ENCODE measurements around the gene PERCC1. TPM values are rescaled to one million over a fixed set of nuclear protein-coding genes. Genes with fewer than 3 reads are reported as not detected.

The PERCC1 gene
- total RNA-seq, 4 donors from 2014 or later = 0.67 to 1.7 (median 1.6) TPM; not detected in 1

- 94 to 96% methylated on average over 9 to 10 of the region's 13 CpGs for WGBS, 2 donors
- Histone ChIP-seq H3K36me3 (peaks cover 35 to 41% of the 10 kb centered on the region in 2 donors), H3K27ac (no peak overlapping the region), H3K9me3 (no peaks in the 10 kb centered on the region), H3K4me1 (no peaks in the 10 kb centered on the region), H3K27me3 (no peaks in the 10 kb centered on the region), H3K4me3 (replicated peaks in 1 of 3) (no peak overlapping the region)
- TF ChIP-seq CTCF (IDR thresholded peaks at IDR 0.05) (no peak), POLR2A (IDR thresholded peaks at IDR 0.05) (no peak)
- DNase-seq = no peak
- intact Hi-C loops (cut with DNase I) = no loop called here
These were observed 29.1 kb upstream of the PERCC1 start for GRCh38 chr16:1401758-1402154.

- DNase-seq = no peak
- intact Hi-C loops (cut with DNase I) = no loop called here
- WGBS, 2 donors = 82 to 91% methylated on average over 5 to 22 of the region's 22 CpGs
These were observed 27.8 kb upstream of the PERCC1 start for GRCh38 chr16:1403036-1403435.

DNA sequence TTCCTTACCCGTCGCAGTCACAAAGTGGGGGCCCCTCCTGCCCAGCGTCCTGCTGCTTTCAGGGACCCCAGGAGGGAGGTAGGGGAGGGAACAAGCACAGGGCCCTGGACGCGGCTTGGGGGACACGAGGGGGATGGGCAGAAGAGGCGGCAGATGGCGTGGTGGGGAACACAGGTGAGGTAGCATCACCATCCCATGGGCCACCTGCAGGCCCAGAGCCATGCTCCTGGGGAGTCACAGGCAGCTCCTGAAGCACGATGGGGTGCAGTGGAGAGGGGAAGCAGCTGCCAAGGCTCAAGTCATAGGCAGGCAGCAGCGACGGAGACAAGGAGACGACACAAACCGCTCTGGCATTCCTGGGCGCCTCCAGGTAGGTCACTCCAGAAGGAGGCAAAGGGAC, 27.1 kb upstream of the PERCC1 start:
- Histone ChIP-seq H3K27ac (no peak overlapping the region), H3K9me3 (no peaks in the 10 kb centered on the region), H3K36me3 (peaks cover 31 to 35% of the 10 kb centered on the region in 2 donors), H3K4me3 (replicated peaks in 1 of 3) (no peak overlapping the region), H3K4me1 (peaks cover 9 to 12% of the 10 kb centered on the region in 2 donors), H3K27me3 (no peaks in the 10 kb centered on the region)
- TF ChIP-seq CTCF (IDR thresholded peaks at IDR 0.05) = no peak
- TF ChIP-seq POLR2A (IDR thresholded peaks at IDR 0.05) = no peak
- 93 to 97% methylated on average over 14 of the region's 14 CpGs for WGBS, 2 donors
- DNase-seq = no peak
- intact Hi-C loops (cut with DNase I) = no loop called here

More at GRCh38 chr16:1403036-1403435, 27.8 kb upstream of the PERCC1 start:
- Histone ChIP-seq H3K4me1 (peaks cover 2 to 5% of the 10 kb centered on the region in 2 donors), H3K36me3 (peaks cover 35 to 40% of the 10 kb centered on the region in 2 donors), H3K4me3 (replicated peaks in 1 of 3) (no peak overlapping the region), H3K27me3 (no peaks in the 10 kb centered on the region), H3K27ac (no peak overlapping the region), H3K9me3 (no peaks in the 10 kb centered on the region)
- no peak for TF ChIP-seq POLR2A (IDR thresholded peaks at IDR 0.05)
- no peak for TF ChIP-seq CTCF (IDR thresholded peaks at IDR 0.05)

- Histone ChIP-seq H3K9me3 (no peaks in the 10 kb centered on the region), H3K4me1 (peaks cover 9 to 12% of the 10 kb centered on the region in 2 donors), H3K4me3 (replicated peaks in 1 of 3) (peak overlapping the region in 1 of 3 donors; percentile 18), H3K36me3 (peaks cover 3 to 5% of the 10 kb centered on the region in 2 donors), H3K27ac (no peak overlapping the region), H3K27me3 (no peaks in the 10 kb centered on the region)
- DNase-seq = no peak
- TF ChIP-seq CTCF (IDR thresholded peaks at IDR 0.05) = no peak
- TF ChIP-seq POLR2A (IDR thresholded peaks at IDR 0.05) = no peak
- intact Hi-C loops (cut with DNase I) = loop anchor here (5.0 kb wide), 1 partner anchor 55 kb away; the partner anchor contains the start of genes GNPTG and TSR3
- WGBS, 2 donors = 41% methylated on average over 10 of the region's 11 CpGs
These were observed 23.1 kb upstream of the PERCC1 start for GRCh38 chr16:1407753-1408152.

DNA sequence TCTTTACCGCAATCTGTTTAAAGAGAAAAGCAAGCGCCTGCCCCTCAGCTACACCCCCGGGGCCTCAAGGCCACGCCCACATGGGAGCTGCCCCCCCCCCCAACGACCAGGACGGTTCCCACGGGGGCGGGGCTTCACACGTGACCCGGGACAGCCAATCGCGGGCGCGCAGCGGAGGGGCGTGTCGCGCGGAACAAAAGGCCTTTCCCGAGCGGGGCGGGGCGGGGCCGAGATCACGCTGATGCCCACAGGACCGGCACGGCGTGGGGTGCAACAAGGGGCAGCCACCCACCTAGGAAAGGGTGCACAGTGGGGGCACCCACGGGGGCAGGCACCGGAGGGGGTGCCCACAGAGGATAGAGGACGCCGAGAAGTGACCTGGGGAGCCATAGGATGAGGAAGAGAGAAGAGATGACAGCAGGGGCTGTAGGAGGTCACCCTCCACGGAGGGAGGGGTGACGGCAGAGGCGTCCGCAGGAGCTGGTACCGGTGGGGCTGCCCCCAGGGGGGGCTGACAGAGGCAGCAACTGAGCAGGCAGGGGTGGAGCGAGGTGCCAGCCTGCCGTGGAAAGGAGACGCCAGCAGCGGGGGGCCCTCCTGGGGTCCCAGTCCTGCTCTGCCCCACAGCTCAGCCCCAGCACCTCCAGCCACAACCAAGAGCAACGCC, 22.6 kb upstream of the PERCC1 start:
- DNase-seq = peak; percentile 93 to 94
- Histone ChIP-seq H3K9me3 (no peaks in the 10 kb centered on the region), H3K27ac (no peak overlapping the region), H3K4me3 (replicated peaks in 1 of 3) (peak overlapping the region in 1 of 3 donors; percentile 18), H3K36me3 (peaks cover 0 to 5% of the 10 kb centered on the region in 2 donors), H3K4me1 (peaks cover 9 to 13% of the 10 kb centered on the region in 2 donors), H3K27me3 (no peaks in the 10 kb centered on the region)
- 8 to 10% methylated on average over 26 to 32 of the region's 42 CpGs for WGBS, 2 donors
- TF ChIP-seq POLR2A (IDR thresholded peaks at IDR 0.05) (no peak), CTCF (IDR thresholded peaks at IDR 0.05) (no peak)
- intact Hi-C loops (cut with DNase I) = loop anchor here (5.0 kb wide), 1 partner anchor 56 kb away; the partner anchor contains the start of genes GNPTG and TSR3
